ENCODE data around the gene SCN5A.

SCN5A gene

GRCh38 chr3:38626171-38626570 lies 23.3 kb downstream of the SCN5A start:
- Histone ChIP-seq H3K4me1 (ENCODE audit: control insufficient read depth, insufficient read depth, low read length, unreplicated experiment) (no peaks in the 10 kb centered on the region), H3K36me3 (ENCODE audit: insufficient read depth, low read length) (no peaks in the 10 kb centered on the region), H3K27ac (ENCODE audit: low read depth, low read length) (no peak overlapping the region), H3K4me3 (ENCODE audit: low read depth, low read length) (no peak overlapping the region), H2AFZ (ENCODE audit: low read length, unreplicated experiment) (no peak overlapping the region), H3K27me3 (ENCODE audit: insufficient read depth, low read length) (0 out of 2 replicates have a peak, but pooled peaks cover 9% of the 10 kb centered on the region), H3K79me2 (ENCODE audit: control insufficient read depth, insufficient read depth, low read length, unreplicated experiment) (no peaks in the 10 kb centered on the region)

DNA sequence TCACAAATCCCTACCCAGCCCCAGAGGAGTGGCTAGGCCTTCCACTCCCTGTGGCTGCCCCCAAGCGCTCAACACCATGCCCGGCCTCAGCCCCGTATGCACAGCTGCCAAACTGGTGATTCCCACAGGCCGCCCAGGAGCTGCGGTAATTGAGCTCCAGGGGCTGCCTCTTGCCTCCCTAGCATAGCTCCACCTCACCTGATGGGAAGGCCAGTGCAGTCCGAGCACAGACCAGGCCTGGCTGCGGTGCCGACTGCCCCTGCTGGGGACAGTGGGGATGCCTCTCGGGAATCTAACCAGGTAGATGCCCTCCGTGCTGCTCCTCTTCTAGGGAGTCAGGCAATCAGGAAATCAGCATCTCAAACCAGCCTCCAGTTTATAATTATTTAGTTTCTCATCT lies 25.9 kb downstream of the SCN5A start:
- Histone ChIP-seq H3K4me3 (ENCODE audit: low read depth, low read length) (no peak overlapping the region), H3K36me3 (ENCODE audit: insufficient read depth, low read length) (no peaks in the 10 kb centered on the region), H3K4me1 (ENCODE audit: control insufficient read depth, insufficient read depth, low read length, unreplicated experiment) (no peaks in the 10 kb centered on the region), H3K27ac (ENCODE audit: low read depth, low read length) (no peak overlapping the region), H2AFZ (ENCODE audit: low read length, unreplicated experiment) (no peak overlapping the region), H3K27me3 (ENCODE audit: insufficient read depth, low read length) (peaks cover 10% of the 10 kb centered on the region), H3K79me2 (ENCODE audit: control insufficient read depth, insufficient read depth, low read length, unreplicated experiment) (no peaks in the 10 kb centered on the region)

DNA sequence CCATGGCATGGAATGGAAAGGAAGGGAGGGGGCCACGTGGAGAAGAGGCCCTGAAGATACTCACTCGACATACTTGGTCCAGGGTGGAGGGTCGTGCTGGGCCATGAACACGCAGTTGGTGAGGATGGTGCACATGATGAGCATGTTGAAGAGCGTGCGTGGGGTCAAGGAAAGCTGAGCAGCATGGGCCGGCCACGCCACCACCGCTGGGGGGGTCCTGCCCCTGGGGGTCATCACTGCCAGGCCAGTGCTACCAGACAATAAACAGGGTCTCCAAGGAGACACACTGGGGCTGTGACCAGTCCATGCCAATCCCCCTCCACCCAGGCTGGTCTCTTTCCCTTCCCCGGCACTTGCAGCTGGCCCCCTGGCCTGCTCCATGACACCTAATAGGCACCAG lies 27.2 kb downstream of the SCN5A start:
- Histone ChIP-seq H3K36me3 (ENCODE audit: insufficient read depth, low read length) (no peaks in the 10 kb centered on the region), H3K79me2 (ENCODE audit: control insufficient read depth, insufficient read depth, low read length, unreplicated experiment) (no peaks in the 10 kb centered on the region), H3K27me3 (ENCODE audit: insufficient read depth, low read length) (peaks cover 21% of the 10 kb centered on the region), H2AFZ (ENCODE audit: low read length, unreplicated experiment) (no peak overlapping the region), H3K4me1 (ENCODE audit: control insufficient read depth, insufficient read depth, low read length, unreplicated experiment) (no peaks in the 10 kb centered on the region), H3K27ac (ENCODE audit: low read depth, low read length) (no peak overlapping the region), H3K4me3 (ENCODE audit: low read depth, low read length) (no peak overlapping the region)

DNA sequence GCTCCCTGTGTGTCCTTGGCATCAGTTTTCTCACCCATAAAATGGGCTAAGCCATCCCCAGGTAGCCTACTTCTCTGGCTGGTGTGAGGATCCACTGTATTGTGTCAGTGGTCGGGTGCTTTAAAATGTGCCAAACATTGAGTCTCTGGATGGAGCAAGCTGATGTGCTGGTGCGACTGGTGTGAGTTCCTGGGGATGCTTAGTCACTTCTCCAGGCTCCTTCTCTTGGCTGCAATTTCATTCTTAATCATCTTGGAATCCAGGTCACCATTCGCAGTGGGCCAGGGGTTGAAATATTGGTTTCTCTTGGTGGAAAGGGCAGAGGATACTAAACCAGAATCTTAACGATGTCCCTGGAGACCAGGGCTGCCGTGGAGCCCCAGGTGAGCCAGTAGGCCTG lies 29.3 kb downstream of the SCN5A start:
- no peak overlapping the region for H2AFZ ChIP-seq (ENCODE audit: low read length, unreplicated experiment)
- peaks cover 34% of the 10 kb centered on the region for H3K27me3 ChIP-seq (ENCODE audit: insufficient read depth, low read length)
- H3K27ac ChIP-seq (ENCODE audit: low read depth, low read length), result no peak overlapping the region
- no peaks in the 10 kb centered on the region for H3K79me2 ChIP-seq (ENCODE audit: control insufficient read depth, insufficient read depth, low read length, unreplicated experiment)
- H3K4me1 ChIP-seq (ENCODE audit: control insufficient read depth, insufficient read depth, low read length, unreplicated experiment), result no peaks in the 10 kb centered on the region
- H3K36me3 ChIP-seq (ENCODE audit: insufficient read depth, low read length), result no peaks in the 10 kb centered on the region
- H3K4me3 ChIP-seq (ENCODE audit: low read depth, low read length), result no peak overlapping the region

DNA sequence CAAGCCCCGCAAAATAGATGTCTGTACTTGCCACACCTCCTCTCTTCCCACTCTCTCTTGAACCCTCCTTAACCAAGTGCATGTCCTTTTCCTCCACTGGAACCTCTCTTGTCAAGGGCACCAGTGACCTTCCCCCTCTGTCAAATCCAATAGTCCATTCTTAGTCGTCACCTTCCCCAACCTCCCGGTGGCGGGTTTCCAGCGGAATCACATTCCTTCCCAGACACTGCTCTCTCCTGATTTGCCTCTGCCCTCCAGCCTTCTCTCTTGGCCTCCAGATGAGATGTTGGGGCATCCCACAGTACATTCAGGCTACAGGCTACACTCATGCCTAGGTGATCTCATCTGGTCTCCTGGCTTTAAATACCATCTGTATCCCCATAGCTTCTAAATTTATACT lies 31.1 kb downstream of the SCN5A start:
- Histone ChIP-seq H2AFZ (ENCODE audit: low read length, unreplicated experiment) (no peak overlapping the region), H3K27me3 (ENCODE audit: insufficient read depth, low read length) (peaks cover 45% of the 10 kb centered on the region), H3K36me3 (ENCODE audit: insufficient read depth, low read length) (no peaks in the 10 kb centered on the region), H3K27ac (ENCODE audit: low read depth, low read length) (no peak overlapping the region), H3K79me2 (ENCODE audit: control insufficient read depth, insufficient read depth, low read length, unreplicated experiment) (no peaks in the 10 kb centered on the region), H3K4me3 (ENCODE audit: low read depth, low read length) (no peak overlapping the region), H3K4me1 (ENCODE audit: control insufficient read depth, insufficient read depth, low read length, unreplicated experiment) (no peaks in the 10 kb centered on the region)

- H3K4me3 ChIP-seq (ENCODE audit: low read depth, low read length), result no peak overlapping the region
- no peaks in the 10 kb centered on the region for H3K4me1 ChIP-seq (ENCODE audit: control insufficient read depth, insufficient read depth, low read length, unreplicated experiment)
- H3K27ac ChIP-seq (ENCODE audit: low read depth, low read length), result no peak overlapping the region
- H3K27me3 ChIP-seq (ENCODE audit: insufficient read depth, low read length), result peaks cover 45% of the 10 kb centered on the region
- H2AFZ ChIP-seq (ENCODE audit: low read length, unreplicated experiment), result no peak overlapping the region
- no peaks in the 10 kb centered on the region for H3K79me2 ChIP-seq (ENCODE audit: control insufficient read depth, insufficient read depth, low read length, unreplicated experiment)
- no peaks in the 10 kb centered on the region for H3K36me3 ChIP-seq (ENCODE audit: insufficient read depth, low read length)
Observed at GRCh38 chr3:38617586-38617985, 31.9 kb downstream of the SCN5A start.

GRCh38 chr3:38617137-38617536 lies 32.4 kb downstream of the SCN5A start:
- H3K79me2 ChIP-seq (ENCODE audit: control insufficient read depth, insufficient read depth, low read length, unreplicated experiment), result no peaks in the 10 kb centered on the region
- no peaks in the 10 kb centered on the region for H3K4me1 ChIP-seq (ENCODE audit: control insufficient read depth, insufficient read depth, low read length, unreplicated experiment)
- no peak overlapping the region for H3K27ac ChIP-seq (ENCODE audit: low read depth, low read length)
- no peak overlapping the region for H2AFZ ChIP-seq (ENCODE audit: low read length, unreplicated experiment)
- peaks cover 45% of the 10 kb centered on the region for H3K27me3 ChIP-seq (ENCODE audit: insufficient read depth, low read length)
- no peak overlapping the region for H3K4me3 ChIP-seq (ENCODE audit: low read depth, low read length)
- no peaks in the 10 kb centered on the region for H3K36me3 ChIP-seq (ENCODE audit: insufficient read depth, low read length)

DNA sequence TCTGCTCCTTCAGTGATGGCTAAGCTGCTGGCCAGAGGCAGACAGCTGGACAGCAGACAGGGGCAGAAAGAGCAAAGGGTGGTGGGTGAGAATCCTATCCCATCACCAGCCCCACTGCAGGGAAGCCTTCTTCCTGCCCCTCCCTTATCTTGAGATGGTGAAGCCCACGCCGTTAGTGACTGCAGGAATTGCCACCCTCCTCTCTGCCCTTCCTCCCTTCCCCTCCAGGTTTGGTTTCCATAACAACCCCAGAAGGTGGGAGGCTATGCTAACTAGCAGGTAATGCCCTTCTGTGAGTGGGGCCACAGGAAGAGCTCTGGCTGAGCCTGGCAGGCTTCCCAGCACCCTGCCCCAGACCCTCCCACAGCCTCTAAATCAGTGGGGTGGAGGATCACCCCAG lies 32.8 kb downstream of the SCN5A start:
- Histone ChIP-seq H3K4me3 (ENCODE audit: low read depth, low read length) (no peak overlapping the region), H3K27ac (ENCODE audit: low read depth, low read length) (no peak overlapping the region), H2AFZ (ENCODE audit: low read length, unreplicated experiment) (no peak overlapping the region), H3K4me1 (ENCODE audit: control insufficient read depth, insufficient read depth, low read length, unreplicated experiment) (no peaks in the 10 kb centered on the region), H3K27me3 (ENCODE audit: insufficient read depth, low read length) (peaks cover 45% of the 10 kb centered on the region), H3K36me3 (ENCODE audit: insufficient read depth, low read length) (no peaks in the 10 kb centered on the region), H3K79me2 (ENCODE audit: control insufficient read depth, insufficient read depth, low read length, unreplicated experiment) (no peaks in the 10 kb centered on the region)

DNA sequence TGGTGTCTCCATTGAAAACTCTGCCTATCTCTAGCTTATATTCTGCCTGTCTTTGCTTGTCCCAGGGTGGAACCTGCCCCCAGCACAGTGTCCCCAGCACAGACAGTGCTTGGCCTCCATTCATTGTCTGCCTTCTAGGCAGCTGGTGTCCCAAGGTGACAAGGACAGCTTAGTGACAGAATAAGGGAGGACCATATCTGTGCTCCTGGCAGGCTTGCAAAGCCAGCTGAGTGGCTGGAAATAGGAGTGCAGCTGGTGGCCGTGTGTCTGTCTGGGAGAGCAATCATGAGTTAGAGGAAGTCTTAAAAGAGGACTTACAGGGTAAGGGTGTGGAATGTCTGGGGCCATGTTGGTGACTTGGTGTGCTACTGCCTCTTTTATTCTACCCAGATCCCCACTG lies 33.4 kb downstream of the SCN5A start:
- H3K27ac ChIP-seq (ENCODE audit: low read depth, low read length), result no peak overlapping the region
- no peaks in the 10 kb centered on the region for H3K79me2 ChIP-seq (ENCODE audit: control insufficient read depth, insufficient read depth, low read length, unreplicated experiment)
- H3K27me3 ChIP-seq (ENCODE audit: insufficient read depth, low read length), result peaks cover 45% of the 10 kb centered on the region
- H3K4me1 ChIP-seq (ENCODE audit: control insufficient read depth, insufficient read depth, low read length, unreplicated experiment), result no peaks in the 10 kb centered on the region
- H2AFZ ChIP-seq (ENCODE audit: low read length, unreplicated experiment), result no peak overlapping the region
- H3K36me3 ChIP-seq (ENCODE audit: insufficient read depth, low read length), result no peaks in the 10 kb centered on the region
- no peak overlapping the region for H3K4me3 ChIP-seq (ENCODE audit: low read depth, low read length)

DNA sequence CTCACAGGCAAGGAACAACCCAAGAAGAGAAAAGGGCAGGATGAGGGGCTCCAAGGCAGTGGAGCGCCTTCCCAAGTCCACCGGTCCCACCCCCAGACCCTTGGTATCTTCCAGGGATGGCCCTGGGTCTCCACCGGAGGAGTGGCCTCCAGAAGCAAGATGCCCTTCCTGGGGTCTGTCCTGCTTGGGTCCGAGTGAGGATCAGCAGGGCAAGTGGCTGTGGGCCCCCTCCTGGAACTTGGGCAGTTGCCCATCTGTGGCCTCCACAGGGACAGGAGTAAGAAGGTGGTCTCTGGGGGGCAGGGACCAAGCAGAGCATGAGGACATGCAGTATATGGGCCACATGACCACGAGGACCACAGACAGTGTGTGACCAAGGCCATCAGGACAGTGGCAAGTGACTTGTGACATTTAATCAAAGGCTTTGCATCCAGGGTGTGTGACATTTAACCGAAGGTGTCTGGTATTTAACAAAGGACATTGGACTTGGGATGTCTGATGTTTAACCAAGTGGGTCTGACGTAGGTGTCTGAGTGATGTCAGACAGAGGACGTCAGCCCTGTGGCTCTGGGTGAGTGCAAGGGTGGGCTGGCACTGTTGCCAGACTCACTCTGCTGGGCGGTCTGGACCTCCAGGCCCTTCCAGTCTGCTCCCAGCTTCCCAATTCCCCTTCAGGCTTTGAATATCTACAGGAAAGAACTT lies 34.7 kb downstream of the SCN5A start:
- H3K36me3 ChIP-seq (ENCODE audit: insufficient read depth, low read length), result no peaks in the 10 kb centered on the region
- H3K79me2 ChIP-seq (ENCODE audit: control insufficient read depth, insufficient read depth, low read length, unreplicated experiment), result no peaks in the 10 kb centered on the region
- H3K27ac ChIP-seq (ENCODE audit: low read depth, low read length), result no peak overlapping the region
- no peak overlapping the region for H3K4me3 ChIP-seq (ENCODE audit: low read depth, low read length)
- H2AFZ ChIP-seq (ENCODE audit: low read length, unreplicated experiment), result no peak overlapping the region
- peaks cover 45% of the 10 kb centered on the region for H3K27me3 ChIP-seq (ENCODE audit: insufficient read depth, low read length)
- no peaks in the 10 kb centered on the region for H3K4me1 ChIP-seq (ENCODE audit: control insufficient read depth, insufficient read depth, low read length, unreplicated experiment)

- no peak overlapping the region for H3K4me3 ChIP-seq (ENCODE audit: low read depth, low read length)
- no peak overlapping the region for H3K27ac ChIP-seq (ENCODE audit: low read depth, low read length)
- H3K79me2 ChIP-seq (ENCODE audit: control insufficient read depth, insufficient read depth, low read length, unreplicated experiment), result no peaks in the 10 kb centered on the region
- no peak overlapping the region for H2AFZ ChIP-seq (ENCODE audit: low read length, unreplicated experiment)
- no peaks in the 10 kb centered on the region for H3K36me3 ChIP-seq (ENCODE audit: insufficient read depth, low read length)
- H3K27me3 ChIP-seq (ENCODE audit: insufficient read depth, low read length), result peaks cover 40% of the 10 kb centered on the region
- no peaks in the 10 kb centered on the region for H3K4me1 ChIP-seq (ENCODE audit: control insufficient read depth, insufficient read depth, low read length, unreplicated experiment)
Observed at GRCh38 chr3:38614091-38614490, 35.4 kb downstream of the SCN5A start.
